HG02870 (cell line): ENCODE data around the gene KIF16B.

Experiments
- ATAC-seq: cut with Tn5 transposase; IDR thresholded peaks from one replicate; pipeline ENCODE4 v1.9.1; 2021; ENCODE audit warnings: mild to moderate bottlenecking, moderate library complexity; ENCODE audit not compliant: unreplicated experiment

Gene KIF16B

GRCh38 chr20:16311756-16312155, 261.5 kb downstream of the KIF16B start:
- no peak for ATAC-seq

DNA sequence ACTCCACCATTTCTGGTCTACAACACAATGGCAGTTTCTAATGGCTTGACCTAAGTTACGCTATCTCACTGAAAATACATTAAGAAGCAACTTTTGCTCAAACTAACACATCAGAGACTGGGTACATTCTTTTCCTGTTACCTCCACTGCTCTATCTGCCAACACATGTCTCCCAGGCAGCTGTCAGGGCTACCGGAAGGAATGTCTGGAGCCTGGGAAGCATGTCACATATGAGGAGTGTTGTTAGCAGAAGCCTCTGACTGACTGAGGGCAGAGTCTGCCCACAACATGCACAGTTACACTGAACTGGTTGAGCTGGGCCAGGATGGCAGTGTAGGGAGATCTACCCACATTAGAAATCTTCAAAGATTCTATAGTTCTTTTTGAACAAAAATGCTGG, 264.5 kb downstream of the KIF16B start:
- ATAC-seq = no peak

DNA sequence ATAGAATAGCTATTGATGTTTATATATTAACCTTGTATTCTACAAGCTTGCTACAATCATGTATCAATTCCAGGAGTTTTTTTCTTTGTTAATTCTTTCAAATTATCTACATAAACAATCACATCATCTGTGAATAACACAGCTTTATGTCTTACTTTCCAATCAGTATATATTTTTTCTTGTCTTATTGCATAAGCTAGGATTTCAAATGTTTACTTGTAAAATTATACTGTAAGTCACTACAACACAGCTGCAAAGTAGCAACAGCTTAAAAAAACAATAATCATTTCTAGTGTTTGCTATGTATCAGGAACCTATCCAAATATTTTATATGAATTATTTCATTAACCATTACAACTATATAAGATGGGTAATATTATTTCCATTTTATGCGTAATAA, 270.4 kb downstream of the KIF16B start:
- ATAC-seq = no peak

GRCh38 chr20:16301986-16302385, 271.3 kb downstream of the KIF16B start:
- no peak for ATAC-seq

- no peak for ATAC-seq
Measured at GRCh38 chr20:16299897-16300296, 273.4 kb downstream of the KIF16B start.

DNA sequence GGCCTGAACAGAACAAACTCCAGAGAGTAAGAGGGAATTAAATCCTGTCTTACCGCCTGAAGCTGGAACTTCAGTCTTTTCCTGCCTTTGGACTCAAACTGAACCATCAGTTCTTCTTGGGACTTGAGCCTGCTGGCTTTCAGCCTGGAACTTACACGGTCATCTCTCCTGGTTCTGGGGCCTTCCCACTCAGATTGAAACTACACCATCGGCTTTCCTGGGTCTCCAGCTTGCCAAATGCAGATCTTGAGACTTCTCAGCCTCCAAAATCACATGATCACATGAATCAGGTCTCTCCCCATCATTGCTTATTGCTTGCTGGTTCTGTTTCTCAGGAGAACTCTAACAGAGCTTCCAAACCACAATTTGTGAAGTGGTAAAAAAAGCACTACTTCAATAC, 276.3 kb downstream of the KIF16B start:
- ATAC-seq = no peak

GRCh38 chr20:16295534-16295933, 277.7 kb downstream of the KIF16B start:
- ATAC-seq = no peak

GRCh38 chr20:16293590-16293989, 279.7 kb downstream of the KIF16B start:
- no peak for ATAC-seq

DNA sequence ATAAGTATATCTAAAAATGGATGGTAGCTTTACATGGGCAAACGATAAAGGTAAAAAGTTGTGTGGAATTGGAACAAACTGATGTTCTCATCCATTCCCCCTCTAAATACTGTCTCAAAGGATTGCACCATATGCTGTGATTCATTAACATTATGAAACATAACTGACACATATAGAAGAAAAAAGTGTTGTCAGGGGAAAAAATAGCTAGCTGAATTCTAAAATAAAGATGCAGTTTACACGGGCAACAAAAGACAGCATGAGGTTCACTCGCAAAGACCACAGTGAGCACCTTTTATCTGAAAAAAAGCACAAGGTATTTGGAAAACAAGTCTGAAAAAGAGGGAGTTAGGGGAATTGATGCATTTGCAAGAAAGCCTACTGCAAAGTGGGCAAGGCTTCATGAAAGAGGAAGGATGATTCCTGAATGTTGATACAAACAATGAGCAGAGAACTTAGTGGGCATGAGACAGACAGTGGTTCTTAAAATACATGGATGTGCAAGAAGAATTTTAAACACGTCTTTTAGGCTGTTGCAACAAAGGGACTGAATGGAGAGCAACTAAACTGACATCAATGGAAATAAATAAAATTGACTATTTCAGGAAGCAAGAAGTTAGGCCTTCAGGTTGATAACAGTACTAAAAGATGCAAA, 280.9 kb downstream of the KIF16B start:
- ATAC-seq = no peak

DNA sequence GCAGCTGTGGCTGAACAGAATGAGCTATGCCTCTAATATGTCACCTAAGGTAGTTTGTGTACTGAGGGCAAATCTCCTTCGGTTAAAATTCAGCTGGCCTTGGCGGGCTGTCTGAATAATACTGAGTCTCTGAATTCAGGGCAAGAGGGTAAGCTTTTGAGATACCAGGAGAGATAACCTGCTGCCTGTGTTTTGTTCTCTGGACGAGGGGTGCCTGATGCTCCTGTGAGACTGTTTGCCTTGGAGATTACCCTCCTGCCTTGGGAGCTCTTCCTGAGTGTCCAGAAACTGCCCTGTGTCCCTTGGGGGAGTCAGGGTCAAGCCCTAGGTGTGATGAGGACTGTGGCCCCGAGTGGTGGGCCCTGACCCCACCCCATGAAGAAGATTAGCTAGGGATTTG, 282.9 kb downstream of the KIF16B start:
- ATAC-seq = no peak

GRCh38 chr20:16287776-16288175, 285.5 kb downstream of the KIF16B start:
- ATAC-seq = no peak

DNA sequence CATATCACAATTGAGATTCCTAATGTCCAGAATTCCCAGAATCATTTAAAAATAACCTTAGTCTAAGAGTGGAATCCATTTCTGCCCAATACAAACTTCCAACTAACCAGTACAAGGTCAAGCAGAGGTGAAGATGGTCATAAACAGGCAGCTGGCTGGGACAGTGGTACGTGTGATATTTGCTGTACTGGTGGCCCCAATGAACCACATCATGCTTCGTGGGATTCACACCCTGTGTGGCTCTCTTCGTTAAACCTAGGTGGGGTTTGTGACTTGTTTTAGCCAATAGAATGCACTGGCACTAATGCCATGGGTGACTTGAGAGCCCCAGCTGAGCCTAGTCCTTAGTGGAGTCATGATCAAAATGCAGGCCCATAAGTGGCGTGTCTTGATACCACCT, 286.6 kb downstream of the KIF16B start:
- no peak for ATAC-seq

GRCh38 chr20:16284385-16285100, 288.7 kb downstream of the KIF16B start:
- ATAC-seq = no peak

- ATAC-seq = no peak
Measured at GRCh38 chr20:16283978-16284377, 289.3 kb downstream of the KIF16B start.

DNA sequence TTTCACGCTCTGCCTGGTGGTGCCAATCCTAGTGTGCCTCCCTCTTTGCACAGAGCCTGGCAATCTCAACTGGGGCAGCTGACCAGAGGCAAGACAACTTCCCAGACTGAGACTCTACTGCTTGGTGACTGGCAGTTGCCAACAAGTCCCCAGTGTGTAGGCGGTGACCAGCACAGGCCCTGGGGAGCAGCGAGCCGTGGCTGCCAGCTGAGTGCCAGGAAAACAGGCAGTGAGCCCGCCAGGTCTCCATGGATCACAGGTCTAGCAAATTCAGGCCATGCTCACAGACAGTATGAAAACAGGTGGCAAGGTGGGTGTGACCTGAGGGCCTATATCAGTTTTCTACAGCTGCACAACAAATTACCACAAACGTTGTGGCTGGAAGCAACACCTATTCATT, 289.9 kb downstream of the KIF16B start:
- no peak for ATAC-seq

GRCh38 chr20:16280219-16280618, 293.0 kb downstream of the KIF16B start:
- ATAC-seq = no peak

GRCh38 chr20:16279320-16279719, 293.9 kb downstream of the KIF16B start:
- ATAC-seq = no peak

DNA sequence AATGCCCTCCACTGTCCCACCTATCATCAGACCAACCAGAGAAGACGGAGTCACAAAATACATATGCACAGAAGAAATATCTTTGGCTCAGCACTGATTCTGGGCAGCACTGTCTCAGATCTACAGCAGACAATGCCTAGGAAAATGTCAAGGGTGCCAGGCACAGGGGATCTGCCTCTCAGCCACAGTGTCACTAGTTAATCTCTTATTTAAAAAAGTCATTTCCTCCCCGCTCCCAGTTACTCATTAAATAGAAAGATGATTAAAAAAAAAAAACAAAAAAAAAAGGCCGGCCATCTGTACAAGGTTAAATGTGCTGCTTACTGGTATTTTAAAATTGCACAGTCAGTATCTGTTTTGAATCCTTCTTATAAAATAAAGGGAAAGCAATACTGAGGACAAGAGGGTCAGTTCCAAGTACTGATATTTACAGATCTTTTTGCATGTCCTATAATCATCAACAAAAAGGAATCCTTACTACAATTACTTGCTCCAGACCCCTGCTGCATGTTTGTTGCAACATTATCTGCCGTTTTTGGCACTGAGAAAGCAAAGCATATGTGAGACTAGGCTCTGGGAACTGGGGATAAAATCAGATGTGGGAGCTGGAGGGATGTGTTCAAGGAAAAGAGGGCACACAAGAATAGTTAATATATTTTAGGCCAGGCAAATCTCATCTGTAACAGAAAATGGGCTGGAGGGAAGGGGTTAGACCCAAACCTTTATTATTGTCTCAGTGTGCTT, 299.3 kb downstream of the KIF16B start:
- no peak for ATAC-seq

DNA sequence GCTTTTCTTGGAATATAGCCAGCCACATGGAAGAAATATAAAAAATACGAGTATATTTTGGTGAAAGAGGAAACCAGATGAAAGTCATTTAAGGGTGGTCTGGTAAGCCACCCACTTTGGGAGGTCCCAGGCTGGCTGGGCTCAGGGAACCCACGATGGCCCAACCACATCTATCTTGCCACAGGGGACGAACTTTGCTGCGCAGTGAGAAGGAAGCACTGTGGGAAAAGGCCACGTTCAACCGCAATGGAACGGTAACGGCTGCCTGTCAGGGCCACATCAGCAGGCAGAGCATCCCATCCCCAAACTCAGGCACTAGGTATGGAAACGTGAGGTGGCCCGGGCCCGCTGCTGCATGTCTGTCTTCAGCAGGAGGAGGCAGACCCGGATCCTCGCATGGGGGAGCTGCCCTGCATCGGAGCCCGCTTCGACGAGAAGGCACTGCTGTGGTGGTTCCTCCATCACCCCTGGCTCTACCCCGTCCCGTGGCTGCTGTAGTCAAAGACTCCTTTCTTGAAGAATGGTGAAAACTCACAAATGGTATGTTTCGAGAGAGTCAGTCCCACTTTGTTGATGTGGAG, 300.4 kb downstream of the KIF16B start:
- no peak for ATAC-seq

- ATAC-seq = no peak
Measured at GRCh38 chr20:16271450-16271849, 301.8 kb downstream of the KIF16B start.

DNA sequence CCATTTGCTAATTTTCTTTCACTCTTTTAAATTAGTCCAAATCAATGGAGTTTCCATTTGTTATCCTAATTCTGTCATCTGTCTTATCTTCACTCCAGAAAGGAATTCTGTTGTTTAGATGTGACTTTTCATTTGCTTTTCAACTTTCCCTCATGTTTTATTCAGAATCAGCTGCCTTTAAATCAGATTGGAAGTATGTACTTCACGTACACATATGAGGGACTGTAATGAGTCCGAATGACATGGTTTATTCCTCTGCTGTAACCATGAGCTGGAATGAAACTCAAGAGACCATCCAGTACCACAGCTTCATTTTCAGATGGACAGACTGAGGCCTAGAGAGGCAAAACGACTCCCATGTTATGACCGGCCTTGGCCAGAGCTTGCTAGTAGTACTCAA, 302.3 kb downstream of the KIF16B start:
- no peak for ATAC-seq
